ENCODE data around the gene ACOX1.

GRCh38 chr17:75897160-75898019, 81.6 kb downstream of the ACOX1 start:
- TF ChIP-seq EZH2 (optimal IDR thresholded peaks at IDR 0.05; ENCODE audit: low read depth, low read length): no peak
- no peak for TF ChIP-seq CTCF (IDR thresholded peaks at IDR 0.05; ENCODE audit: low read length)
- no peak for TF ChIP-seq EZH2phosphoT487 (IDR thresholded peaks at IDR 0.05; ENCODE audit: low read length)

All from MM.1S (cell line).